LHCN-M2 (cell line): ENCODE measurements around the gene TMEM44. TPM values are rescaled to one million over a fixed set of nuclear protein-coding genes. Genes with fewer than 3 reads are reported as not detected.
"Not testable (repeated sequence)": the region's sequence is repeated elsewhere in the genome, so short reads cannot be mapped to it uniquely, and the experiment has no call there.

Source experiments
- DNase-seq: peaks from one replicate; pipeline ENCODE4 v3.0.0-alpha.2; 2012; ENCODE audit warnings: low read depth
- total RNA-seq: library from RNA; depleted of rRNA; stranded (reverse); fragments of >200 nt; gene quantifications from 2 replicates; pipeline ENCODE4 v1.2.3, GENCODE V29; 2014

The TMEM44 gene
- total RNA-seq, 1 experiment from 2014 or later, result 35.6 TPM

DNA sequence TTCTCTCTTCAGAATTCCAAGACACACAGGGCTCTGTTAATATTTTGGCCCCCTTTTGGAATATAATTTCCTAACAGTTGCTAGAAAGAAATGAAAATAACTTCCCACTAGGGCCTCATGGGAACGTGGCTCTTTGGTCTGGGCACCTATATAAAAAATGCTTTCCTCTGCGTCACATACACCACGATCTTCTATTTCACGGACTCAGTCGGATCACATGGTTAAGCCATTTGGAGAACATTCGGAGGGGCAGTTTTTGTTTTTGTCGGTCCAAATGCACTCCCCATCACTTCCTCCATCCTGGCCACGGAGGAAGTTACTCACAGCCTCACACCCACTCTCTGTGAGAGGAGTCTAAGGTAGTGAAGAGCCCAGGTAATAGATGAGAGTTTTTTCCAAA lies 21.0 kb downstream of the TMEM44 start:
- DNase-seq, result no peak

DNA sequence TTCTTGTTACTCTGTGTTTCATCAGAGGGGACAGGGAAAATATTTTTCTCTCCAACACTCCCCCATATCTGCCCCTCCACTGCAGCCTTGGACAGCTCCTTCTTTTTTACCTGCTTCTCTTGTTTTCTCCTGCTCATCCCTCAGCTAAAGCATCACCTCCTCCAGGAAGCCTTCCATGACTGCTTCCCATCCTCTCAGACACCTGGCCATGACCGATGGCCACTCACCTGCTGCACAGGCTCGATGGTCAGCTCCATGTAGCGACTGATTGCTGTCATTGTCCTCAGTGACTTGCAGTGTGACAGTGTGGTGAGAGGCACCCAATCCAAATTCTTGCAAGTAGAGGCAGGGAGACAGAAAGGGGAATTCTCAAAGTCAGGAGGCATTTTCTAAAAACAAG lies 22.5 kb downstream of the TMEM44 start:
- DNase-seq, result no peak

DNA sequence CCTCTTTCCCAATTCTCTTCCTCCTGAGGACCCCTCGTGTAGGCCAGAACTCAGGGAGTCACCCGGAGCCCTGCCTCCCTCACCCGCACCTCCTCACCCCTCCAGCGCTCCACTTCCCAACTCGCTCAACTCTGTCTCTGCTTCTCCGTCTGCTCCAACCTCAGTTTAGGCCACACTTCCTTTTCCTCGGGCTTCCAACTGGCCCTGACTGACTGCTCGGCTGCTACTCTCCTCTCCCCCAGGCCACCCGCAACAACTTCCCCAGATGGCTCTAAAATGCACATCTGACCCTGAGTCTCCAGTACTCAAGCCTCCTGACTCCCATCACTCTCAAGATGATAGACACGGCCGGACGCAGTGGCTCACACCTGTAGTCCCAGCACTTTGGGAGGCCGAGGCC lies 23.6 kb downstream of the TMEM44 start:
- DNase-seq, result no peak

DNA sequence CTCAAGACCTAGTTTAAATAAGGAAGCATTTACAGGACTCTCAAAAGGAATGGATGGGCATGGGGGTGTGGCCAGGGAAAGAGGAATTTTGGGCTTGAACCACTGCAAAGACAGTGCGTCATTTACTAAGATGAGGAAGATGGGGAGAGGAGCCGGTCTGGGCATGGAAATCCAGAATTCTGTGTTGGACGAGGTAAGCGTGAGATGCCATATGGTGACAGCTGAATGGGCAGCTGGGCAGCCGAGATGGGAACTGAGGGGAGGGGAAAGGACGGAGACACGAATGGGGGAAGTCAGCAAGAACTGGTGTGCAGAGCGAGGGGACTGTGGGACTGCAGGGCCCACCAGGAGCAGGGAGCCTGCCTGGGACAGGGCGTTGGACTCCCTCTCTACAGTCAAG lies 24.2 kb downstream of the TMEM44 start:
- no peak for DNase-seq

DNA sequence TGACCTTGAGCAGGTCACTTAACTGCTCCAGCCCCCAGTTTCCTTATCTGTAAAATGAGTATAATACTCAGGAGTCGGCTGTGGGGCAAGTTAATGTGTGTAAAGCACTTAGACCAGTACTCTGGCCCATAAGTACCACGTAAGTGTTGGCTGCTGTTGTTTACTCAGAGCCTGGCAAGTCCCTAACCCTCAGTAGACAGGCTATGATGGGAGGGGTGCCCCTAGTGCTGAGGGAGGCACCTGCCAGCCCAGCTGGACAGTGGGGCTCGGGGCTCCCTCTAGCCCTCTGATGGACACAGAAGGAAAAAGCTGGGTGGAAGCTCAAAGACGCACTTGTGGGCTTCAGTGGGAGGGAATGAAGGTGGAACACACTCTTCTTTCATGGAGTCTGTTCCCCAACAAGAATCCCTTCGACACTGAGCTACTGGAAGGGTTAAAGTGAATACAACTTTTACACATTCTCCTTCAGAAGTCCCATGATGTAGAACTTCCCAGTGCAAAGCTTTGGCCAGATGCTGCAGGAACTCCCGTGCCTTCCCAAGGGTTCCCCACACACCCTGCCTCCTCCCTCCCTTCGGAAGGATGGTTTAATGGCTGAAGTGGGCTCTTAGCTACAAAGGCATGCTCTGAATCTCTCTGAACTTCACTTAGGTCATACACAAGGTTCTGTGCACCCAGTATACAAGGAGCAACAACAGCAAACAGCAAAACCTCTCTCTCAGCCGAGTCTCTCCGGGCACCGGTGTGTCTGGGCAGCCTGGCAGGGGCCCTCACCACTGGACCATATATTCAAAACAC lies 25.4 kb downstream of the TMEM44 start:
- DNase-seq, result no peak

DNA sequence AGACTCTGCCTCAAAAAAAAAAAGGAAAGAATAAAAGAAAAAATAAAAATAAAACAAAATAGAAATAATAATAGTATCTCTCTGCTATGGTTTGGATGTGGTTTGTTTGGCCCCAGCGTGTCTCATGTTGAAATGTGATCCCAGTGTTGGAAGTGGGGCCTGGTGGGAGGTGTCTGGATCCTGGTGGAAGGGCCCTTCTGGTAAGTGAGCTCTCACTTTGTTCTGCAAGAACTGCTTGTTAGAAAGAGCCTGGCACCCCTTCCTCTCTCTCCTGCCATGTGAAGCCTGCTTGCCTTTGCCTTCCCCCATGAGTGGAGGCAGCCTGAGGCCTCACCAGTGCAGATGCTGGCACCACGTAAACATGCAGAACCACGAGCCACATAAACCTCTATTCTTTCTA lies 26.3 kb downstream of the TMEM44 start:
- DNase-seq, result no peak

DNA sequence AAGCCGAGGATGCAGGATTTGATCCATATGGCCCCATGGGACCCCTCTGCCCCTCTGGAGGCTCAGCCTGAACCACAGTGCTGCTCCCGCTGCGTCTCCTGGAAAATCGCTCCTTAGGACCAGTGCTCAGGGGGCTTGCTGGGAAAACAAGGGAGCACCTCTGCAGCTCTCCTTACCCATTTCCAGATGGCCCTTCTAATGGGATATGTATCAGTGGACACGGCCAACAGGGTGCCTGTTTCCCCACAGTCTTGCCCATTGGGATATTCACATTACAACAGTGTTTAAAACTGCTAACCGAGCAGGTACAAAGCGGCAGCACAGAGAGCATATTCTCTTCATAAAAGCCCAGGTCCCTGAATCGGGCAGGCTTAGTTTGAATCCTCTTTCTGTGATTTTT lies 27.1 kb downstream of the TMEM44 start:
- no peak for DNase-seq

DNA sequence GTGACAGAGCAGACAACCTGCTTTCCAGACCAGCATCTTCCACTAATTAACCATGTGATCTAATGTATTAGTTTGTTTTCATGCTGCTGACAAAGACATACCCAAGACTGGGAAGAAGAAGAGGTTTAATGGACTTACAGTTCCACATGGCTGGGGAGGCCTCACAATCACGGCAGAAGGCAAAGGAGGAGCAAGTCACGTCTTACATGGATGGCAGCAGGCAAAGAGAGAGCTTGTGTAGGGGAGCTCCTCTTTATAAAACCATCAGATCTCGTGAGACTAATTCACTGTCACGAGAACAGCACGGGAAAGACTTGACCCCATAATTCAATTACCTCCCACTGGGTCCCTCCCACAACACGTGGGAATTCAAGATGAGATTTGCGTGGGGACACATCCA lies 27.9 kb downstream of the TMEM44 start:
- DNase-seq, result not testable (repeated sequence)

DNA sequence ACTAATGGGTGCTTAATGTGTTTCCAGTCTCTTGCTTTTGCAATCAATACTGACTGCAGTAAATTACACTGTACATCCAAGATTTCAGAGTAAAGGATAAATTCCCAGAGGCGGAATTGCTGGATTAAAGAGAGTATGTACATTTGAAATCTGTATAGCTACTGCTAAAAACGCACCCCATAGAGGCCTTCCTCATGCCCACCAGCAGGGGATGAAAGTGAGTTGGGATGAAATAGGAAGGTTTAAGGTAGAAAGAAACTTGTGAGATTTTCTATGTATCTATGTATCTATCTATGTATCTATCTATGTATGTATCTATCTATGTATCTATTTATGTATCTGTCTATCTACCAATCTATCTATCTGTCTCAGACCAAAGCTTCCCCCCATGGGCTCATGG lies 28.4 kb downstream of the TMEM44 start:
- DNase-seq, result no peak

DNA sequence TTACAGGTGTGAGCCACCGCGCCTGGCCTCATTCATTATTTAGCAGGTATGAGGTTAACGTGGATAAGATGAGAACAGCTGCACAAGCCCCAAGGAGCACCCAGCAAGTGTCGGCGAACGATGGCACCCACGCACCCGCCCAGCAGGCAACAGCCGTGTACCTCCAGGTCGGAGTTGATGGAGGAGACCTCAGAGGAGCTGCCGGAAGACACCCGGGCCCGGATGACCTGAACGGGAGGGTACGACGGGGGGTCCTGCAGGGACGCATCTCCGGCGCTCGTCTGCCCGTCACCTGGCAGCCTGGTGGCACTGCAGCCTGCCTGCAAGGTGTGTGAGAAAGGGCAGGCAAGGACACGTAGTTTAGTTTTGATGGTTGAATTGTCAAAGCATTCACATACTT lies 29.1 kb downstream of the TMEM44 start:
- DNase-seq, result no peak

DNA sequence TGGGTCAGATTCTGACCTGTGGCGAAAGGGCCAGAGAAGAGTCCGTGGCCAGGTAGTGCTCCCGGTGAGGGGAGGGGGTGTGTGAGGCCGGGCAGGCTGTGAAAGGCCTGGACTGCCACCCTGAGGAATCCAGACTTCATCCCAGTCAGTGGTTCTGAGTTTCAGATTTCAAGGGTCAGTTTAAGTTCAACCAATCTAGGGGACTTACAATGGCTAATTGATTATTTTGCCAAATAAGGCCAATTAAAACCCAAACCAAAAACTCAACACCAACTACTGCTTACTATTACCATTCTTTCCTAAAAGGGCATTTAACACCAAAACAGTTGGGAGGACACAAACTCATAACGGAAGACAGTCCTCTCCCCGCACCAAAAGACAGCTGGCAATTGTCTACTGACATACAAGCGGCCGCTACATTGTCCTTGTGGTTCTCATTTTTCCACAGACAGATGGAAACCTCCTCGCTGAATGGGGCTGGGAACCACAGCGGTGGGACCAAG lies 30.5 kb downstream of the TMEM44 start:
- no peak for DNase-seq

DNA sequence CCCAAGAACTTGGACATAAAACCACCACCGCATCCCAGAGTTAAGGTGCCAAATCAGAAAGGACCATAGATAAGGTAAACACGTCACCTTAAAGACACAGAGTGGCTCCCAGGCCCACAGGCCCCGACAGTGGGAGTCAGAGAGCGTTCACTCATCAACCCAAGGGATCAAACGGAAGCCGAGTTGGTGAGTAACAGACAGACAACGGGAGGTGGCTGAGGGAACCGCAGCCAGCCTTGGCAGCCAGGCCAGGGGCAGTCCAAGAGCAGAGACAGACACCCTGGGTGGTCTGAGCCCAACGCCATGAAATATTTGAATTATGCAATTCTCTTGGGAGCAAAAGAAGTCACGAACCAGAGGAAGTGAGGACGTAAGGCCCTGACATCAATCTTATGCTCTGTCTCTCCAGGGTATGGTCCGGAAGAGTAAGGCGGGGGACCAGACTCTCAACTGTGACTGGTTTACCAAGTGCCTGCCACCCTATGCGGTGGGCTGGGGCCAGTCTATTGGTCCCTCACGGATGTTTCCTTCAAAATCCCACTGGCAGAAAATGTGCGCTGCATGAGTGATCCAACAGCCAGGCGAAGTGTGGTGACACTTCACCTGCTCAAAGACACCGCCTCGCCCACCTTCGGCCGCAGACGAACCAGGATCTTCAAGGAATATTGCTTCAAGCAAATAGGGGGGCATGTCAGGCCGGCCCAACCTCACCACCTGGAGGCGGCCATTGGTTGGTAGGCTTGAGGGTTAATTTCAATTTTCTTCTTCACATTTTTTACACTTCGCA lies 34.3 kb downstream of the TMEM44 start:
- DNase-seq, result peak; percentile 79

DNA sequence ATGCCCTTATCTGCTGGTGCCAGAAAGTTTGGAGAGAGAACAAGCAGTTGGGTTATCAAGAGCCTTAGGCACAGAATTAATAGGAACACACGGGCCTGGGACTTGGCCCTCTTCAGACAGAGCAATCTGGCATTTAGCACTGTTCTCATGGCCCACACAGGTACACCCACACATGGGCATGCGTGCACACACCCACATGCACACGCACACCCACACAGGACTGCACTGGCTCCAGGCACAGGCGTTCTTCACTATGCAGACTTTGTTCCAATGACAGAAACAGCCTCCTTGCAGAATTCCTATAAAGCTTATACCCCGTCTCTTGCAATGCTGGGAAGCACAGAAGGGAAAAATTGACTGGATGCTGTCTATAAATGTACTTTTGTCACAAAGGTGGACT lies 36.3 kb downstream of the TMEM44 start:
- no peak for DNase-seq

DNA sequence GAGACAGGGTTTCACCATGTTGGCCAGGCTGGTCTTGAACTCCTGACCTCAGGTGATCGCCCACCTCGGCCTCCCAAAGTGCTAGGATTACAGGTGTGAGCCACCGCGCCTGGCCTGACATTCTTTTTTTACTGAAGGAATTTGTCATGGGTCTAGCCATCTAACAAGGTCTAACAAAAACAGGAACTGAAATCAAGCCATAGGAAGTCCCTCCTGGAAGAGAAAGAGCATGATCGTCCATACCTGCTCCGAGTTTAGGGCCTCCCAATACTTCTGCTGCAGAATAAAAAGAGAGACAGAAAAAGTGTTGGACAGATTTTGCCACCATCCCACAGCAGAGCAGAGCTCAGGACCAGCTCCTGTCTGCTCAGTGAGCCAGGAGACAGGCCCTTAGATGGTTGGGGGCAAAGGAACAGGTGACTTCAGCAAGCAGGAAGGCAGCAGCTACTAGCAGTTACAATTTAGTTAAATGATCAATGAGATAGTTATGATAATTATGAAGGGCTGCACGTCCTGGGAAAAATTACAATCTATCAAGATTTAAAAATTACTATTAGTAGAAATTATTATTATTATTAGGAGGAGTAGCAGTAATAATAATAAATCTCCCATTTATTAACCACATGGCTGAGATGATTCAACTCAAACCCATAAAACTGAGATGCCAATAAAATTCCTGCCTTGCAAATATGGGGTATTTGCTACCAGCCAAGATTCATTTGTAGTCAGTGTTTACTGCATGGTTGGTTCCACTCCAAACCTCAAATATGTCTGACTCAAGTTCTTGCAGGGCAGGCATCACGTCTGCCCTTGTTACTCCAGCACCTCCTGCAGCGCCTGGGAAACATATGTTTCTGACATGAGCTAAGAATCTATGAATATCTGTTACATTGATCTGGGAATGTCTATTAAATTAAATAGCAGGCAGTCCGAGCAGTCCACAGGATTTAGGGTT lies 40.1 kb downstream of the TMEM44 start:
- peak; percentile 98 for DNase-seq

DNA sequence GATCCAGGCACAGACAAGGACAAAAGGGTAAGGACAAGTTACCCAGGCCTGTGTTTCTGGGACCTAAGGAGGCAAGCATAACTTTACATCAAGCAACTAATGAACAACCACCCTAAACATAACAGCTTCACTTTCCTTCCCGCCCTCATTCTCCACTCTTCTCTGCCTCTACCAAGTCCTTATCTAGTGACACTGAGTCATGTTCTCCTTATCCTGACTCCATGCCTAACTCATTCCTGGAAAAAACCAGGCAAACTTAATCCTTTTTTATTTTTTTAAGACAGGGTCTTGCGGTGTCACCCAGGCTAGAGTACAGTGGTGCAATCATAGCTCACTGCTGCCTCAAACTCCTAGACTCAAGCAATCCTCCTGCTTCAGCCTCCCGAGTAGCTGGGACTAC lies 44.5 kb downstream of the TMEM44 start:
- no peak for DNase-seq

DNA sequence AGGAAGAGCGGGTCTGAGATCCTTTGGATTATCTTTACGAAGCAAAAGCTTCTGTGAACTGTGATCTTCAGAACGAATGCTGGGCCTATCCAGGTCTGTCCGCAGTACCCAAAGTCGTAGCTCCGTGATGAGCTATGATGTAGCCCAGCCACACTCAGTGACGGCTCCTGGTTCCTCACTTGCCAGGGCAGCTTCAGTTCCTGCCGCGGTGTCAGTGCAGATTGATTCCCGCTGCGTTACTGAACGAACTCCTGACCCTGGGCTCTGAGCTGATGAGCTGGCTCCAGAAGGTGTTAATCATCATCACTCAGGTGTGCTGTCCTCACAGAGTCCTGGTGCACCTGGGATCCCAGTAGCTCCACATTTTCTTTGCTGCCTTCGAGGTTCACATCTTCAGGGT lies 45.0 kb downstream of the TMEM44 start:
- DNase-seq, result no peak

DNA sequence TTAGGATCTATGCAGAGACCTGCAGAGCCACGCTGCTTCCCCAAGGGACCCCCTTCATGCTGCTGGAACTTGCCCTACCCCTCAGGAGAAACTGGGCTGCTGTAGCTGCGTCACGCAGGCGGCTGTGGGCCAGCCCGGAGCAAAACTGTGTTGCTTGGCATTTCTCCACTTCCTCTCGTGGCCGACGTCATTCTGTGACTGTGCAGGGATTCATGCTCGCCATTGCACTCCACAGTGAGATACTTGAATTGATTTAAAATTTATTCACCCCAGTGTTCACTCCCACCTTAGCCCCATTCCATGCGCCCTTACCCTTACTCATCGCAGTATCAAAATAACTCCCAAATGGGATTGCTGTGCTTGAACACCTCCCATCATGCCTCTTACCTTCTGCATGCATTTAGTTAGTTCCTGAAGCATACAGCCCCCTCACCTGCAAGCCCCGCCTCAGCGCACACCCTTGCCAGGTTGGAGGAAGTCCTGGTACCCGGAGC lies 45.7 kb downstream of the TMEM44 start:
- no peak for DNase-seq

DNA sequence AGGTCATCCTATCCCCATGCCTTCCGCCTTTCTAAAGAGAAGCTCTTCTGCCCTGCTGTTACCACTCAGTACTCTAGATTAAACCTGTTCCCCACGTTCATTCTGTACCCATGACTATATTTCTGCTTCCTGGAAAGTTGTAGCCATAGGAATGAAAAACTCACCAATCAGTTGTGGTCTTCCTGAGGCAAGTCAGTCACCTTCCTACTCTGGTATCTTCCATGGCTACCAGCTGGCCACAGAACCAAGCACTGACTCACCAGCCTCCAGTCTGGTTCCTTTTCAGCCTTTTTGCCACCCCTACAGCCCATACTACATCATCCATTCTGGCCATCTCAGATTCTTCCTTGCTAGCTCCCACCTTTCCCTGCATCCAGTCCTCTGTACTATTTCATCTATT lies 46.4 kb downstream of the TMEM44 start:
- DNase-seq, result peak; percentile 69

DNA sequence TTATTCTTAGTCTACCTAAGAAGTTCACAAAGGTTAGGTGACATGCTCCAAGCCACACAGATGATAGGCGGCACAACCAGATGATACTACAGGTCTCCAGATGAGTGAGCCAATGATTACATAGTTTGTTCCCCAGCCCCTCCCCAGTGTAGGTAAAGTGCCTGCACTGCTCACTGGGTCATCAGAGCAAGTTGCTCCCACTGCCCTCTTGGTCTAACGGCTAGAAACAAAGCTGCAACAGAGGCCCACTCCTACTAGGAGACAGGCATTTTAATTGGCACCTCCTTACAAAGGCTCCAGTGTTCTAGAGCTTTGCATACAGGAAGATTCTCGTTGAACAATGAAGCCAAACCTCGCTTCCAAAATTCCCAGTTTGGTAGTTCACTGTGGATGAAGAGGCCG lies 47.3 kb downstream of the TMEM44 start:
- no peak for DNase-seq

DNA sequence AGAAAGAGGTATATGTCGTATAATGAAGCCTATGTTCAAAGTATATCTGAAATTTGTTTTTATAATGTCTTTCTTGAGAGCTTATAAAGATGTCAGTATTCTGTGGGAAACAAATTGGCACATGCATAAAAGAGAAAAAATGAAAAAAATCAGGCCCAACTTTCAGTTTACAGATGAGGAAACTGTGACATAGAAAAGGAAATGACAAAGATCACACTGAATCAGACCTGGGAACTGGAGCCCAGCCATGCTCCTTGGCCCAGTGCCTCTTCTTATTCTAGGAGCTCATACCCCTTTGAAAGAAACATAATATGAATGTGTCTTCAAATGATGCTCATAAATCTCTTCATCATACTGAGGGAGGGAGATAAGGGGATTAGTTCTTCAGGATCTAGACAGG lies 48.4 kb downstream of the TMEM44 start:
- DNase-seq, result no peak

DNA sequence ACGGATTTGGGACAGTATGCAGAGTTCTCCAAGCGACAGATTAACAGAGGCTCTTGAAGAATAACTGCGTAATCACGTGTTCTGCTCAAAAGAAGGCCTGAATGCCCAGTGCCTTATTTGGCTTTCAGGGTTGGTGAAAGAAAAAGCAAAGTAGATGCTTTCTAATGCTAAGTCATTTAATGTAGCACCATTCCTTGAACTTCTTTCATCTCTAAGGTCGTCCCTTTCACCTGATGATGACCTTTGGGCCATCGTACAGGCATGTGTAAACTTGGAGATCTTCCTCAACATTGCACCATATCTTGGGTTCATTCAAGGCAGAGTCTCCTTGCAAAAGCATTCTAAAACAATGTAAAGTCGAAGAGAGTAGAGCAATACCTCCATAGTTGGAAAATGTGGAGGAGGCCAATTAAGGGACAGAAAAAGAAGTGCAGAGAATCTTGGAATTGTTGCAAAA lies 48.9 kb downstream of the TMEM44 start:
- no peak for DNase-seq
